Measurements from ENCODE around the gene PHF23. TPM values are rescaled to one million over a fixed set of nuclear protein-coding genes. Genes with fewer than 3 reads are reported as not detected.

PHF23 gene
- total RNA-seq, 6 experiments from 2014 or later = 16.0 to 24.3 (median 18.2) TPM

DNA sequence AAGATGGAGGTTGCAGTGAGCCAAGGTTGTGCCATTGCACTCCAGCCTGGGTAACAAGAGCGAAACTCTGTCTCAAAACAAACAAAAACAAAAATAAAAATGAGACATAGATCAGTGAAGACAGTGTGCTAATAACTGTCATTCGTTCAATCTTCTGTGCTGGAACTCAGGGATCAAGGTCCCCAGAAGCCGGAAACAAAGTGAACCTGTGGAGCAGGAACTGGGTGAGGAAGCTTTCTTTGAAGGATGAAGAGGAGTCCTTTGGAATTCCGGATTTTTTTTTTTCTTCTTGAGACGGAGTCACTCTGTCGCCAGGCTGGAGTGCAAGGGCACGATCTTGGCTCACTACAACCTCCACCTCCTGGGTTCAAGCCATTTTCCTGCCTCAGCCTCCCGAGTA is 40.2 kb upstream of the PHF23 start:
- H3K27ac ChIP-seq = no peak overlapping the region
- intact Hi-C loops (cut with DNase I) = loop anchor here in 1 of 2 donors (10.0 kb wide), 1 partner anchor 65 kb away; no protein-coding TSS in a partner anchor
- H3K9me3 ChIP-seq = no peaks in the 10 kb centered on the region
- no peak overlapping the region for H3K4me3 ChIP-seq
- H3K36me3 ChIP-seq = no peaks in the 10 kb centered on the region
- TF ChIP-seq, protein P1, sequence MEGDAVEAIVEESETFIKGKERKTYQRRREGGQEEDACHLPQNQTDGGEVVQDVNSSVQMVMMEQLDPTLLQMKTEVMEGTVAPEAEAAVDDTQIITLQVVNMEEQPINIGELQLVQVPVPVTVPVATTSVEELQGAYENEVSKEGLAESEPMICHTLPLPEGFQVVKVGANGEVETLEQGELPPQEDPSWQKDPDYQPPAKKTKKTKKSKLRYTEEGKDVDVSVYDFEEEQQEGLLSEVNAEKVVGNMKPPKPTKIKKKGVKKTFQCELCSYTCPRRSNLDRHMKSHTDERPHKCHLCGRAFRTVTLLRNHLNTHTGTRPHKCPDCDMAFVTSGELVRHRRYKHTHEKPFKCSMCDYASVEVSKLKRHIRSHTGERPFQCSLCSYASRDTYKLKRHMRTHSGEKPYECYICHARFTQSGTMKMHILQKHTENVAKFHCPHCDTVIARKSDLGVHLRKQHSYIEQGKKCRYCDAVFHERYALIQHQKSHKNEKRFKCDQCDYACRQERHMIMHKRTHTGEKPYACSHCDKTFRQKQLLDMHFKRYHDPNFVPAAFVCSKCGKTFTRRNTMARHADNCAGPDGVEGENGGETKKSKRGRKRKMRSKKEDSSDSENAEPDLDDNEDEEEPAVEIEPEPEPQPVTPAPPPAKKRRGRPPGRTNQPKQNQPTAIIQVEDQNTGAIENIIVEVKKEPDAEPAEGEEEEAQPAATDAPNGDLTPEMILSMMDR (IDR thresholded peaks at IDR 0.05) = no peak
- no peak for TF ChIP-seq POLR2A (IDR thresholded peaks at IDR 0.05)
- peaks cover 0 to 20% (median 2%) of the 10 kb centered on the region in 4 donors for H3K4me1 ChIP-seq
- DNase-seq (no peak), ATAC-seq (no peak)
- WGBS (ENCODE audit: insufficient coverage, low coverage, low lambda C conversion rate, missing lambda C conversion rate) = 64% methylated on average over 6 of the region's 8 CpGs
- H3K27me3 ChIP-seq = no peaks in the 10 kb centered on the region

DNA sequence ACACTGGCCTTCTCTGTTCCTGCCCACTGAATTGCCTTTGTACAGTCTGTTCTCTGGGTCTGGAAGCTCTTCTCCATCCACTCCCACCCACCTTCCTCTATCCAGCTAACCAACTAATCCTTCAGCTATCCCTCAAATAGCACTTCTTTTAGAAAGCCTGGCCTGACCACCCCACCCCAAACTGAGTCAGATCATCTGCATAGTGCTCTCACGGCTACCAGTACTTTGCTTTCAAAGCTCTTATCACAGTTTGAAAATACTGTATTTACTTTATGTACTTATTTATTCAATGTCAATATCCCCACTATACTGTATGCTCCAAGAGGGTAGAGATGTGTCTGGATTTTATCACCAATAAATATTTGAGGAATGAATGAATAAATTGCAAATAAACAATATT is 27.5 kb upstream of the PHF23 start:
- WGBS (ENCODE audit: insufficient coverage, low coverage, low lambda C conversion rate, missing lambda C conversion rate) = 5% methylated on average over 1 of the region's 1 CpG
- H3K36me3 ChIP-seq = no peaks in the 10 kb centered on the region
- intact Hi-C loops (cut with DNase I) = no loop called here
- no peak overlapping the region for H3K27ac ChIP-seq
- H3K4me3 ChIP-seq = no peak overlapping the region
- TF ChIP-seq, protein P1 (IDR thresholded peaks at IDR 0.05) = no peak
- no peak for TF ChIP-seq POLR2A (IDR thresholded peaks at IDR 0.05)
- DNase-seq = no peak
- H3K9me3 ChIP-seq = no peaks in the 10 kb centered on the region
- H3K4me1 ChIP-seq = peaks cover 0 to 18% (median 5%) of the 10 kb centered on the region in 4 donors
- ATAC-seq = no peak
- no peaks in the 10 kb centered on the region for H3K27me3 ChIP-seq

DNA sequence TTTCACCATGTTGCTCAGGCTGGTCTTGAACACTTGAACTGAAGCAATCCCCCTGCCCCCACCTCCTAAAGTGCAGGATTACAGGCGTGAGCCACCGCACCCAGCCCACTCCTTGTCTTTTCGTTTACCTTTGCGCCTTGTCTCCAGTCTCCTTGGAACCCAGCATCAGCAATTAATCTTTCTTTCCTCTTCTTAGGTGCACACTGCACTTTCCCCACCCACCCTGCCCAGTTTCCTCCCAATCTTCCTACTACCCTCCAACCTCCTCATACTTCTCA is 24.5 kb upstream of the PHF23 start:
- ATAC-seq (no peak), DNase-seq (no peak)
- no peaks in the 10 kb centered on the region for H3K27me3 ChIP-seq
- WGBS (ENCODE audit: insufficient coverage, low coverage, low lambda C conversion rate, missing lambda C conversion rate) = 53% methylated on average over 2 of the region's 4 CpGs
- peaks cover 0 to 4% (median 0%) of the 10 kb centered on the region in 4 donors for H3K36me3 ChIP-seq
- TF ChIP-seq POLR2A (IDR thresholded peaks at IDR 0.05) = no peak
- TF ChIP-seq, protein P1 (IDR thresholded peaks at IDR 0.05) = no peak
- peaks cover 0 to 38% (median 6%) of the 10 kb centered on the region in 4 donors for H3K4me1 ChIP-seq
- H3K9me3 ChIP-seq = no peaks in the 10 kb centered on the region
- H3K4me3 ChIP-seq = no peak overlapping the region
- intact Hi-C loops (cut with DNase I) = no loop called here
- H3K27ac ChIP-seq = peak overlapping the region in 1 of 3 donors; percentile 96

DNA sequence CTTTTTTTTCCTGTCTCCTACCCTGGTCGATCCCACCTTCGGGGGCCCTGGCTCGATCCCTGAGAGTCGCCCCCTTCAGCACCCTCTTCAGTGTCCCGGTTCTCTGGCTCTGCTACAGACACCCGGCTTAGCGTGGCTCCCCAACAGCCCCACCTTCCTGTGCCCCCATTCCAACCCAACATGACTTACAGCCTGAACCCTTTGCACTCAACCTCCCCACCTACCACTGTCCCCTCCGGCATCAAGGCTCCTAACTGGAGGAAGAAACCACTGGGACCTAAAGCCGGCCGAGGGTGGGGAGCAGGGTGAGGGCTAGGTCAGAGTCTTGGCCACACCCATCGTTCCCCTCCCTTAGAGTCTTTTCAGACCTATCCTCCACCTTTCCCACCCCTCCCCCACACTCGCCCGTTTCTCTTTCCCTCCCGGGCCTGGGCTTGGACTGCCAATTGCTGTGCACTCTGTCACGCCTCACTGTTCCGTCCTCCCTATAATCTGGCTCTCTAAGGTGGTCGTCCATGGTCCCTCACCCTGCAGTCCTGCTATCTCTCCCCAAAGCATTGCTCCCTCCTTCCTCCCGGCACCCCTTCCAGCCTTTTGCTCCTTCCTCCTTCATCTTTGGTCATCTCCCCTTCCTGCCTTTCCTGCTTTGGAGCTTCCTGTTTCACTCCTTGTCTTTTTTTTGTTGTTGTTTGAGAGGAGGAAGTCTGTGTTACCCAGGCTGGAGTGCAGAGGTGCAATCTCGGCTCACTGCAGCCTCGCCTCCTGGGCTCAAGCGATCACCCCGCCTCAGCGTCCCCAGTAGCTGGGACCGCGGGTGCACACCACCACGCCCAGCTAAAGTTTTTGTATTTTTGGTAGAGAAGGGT is 23.9 kb upstream of the PHF23 start:
- peak in 1 of 4 donors; percentile 7 for ATAC-seq

More for the DNA sequence above, 23.9 kb upstream of the PHF23 start:
- Histone ChIP-seq H3K4me1 (peaks cover 0 to 44% (median 9%) of the 10 kb centered on the region in 4 donors), H3K27ac (peak overlapping the region in 2 of 3 donors; percentile 44 to 96), H3K27me3 (no peaks in the 10 kb centered on the region), H3K9me3 (no peaks in the 10 kb centered on the region), H3K36me3 (peaks cover 0 to 4% (median 0%) of the 10 kb centered on the region in 4 donors), H3K4me3 (peak overlapping the region; percentile 64 to 73 (median 66))
- intact Hi-C loops (cut with DNase I) = no loop called here
- no peak for TF ChIP-seq POLR2A (IDR thresholded peaks at IDR 0.05)
- TF ChIP-seq, protein P1 (IDR thresholded peaks at IDR 0.05) = no peak
- whole genome bisulfite sequencing (ENCODE audit: insufficient coverage, low coverage, low lambda C conversion rate, missing lambda C conversion rate) = 13% methylated on average over 23 of the region's 26 CpGs
- DNase-seq = peak in 1 of 3 donors; percentile 62
